HG02970 (cell line): ENCODE results near the gene ARSB.
A peak's percentile ranks its signal among the peaks of the same experiment; 100 is the strongest.
"Not testable (repeated sequence)": the region's sequence is repeated elsewhere in the genome, so short reads cannot be mapped to it uniquely, and the experiment has no call there.

Experiments used
- ATAC-seq: cut with Tn5 transposase; IDR thresholded peaks from one replicate; pipeline ENCODE4 v1.9.1; 2021; ENCODE audit warnings: mild to moderate bottlenecking, moderate library complexity, moderate number of reproducible peaks; ENCODE audit not compliant: unreplicated experiment, low FRiP score

Gene ARSB

GRCh38 chr5:78734950-78735349 lies 250.2 kb downstream of the ARSB start:
- no peak for ATAC-seq

GRCh38 chr5:78734094-78734845 lies 250.8 kb downstream of the ARSB start:
- ATAC-seq: no peak

- not testable (repeated sequence) for ATAC-seq
These were observed 252.4 kb downstream of the ARSB start for GRCh38 chr5:78732721-78733120.

- ATAC-seq: no peak
These were observed 253.2 kb downstream of the ARSB start for GRCh38 chr5:78731884-78732283.

GRCh38 chr5:78730300-78731094 lies 254.6 kb downstream of the ARSB start:
- ATAC-seq: no peak

GRCh38 chr5:78727786-78728761 lies 257.0 kb downstream of the ARSB start:
- ATAC-seq: peak; percentile 79
